IMR-90 (cell line): ENCODE measurements around the gene KIF3B. TPM values are rescaled to one million over a fixed set of nuclear protein-coding genes. Genes with fewer than 3 reads are reported as not detected.

Source experiments
- ATAC-seq: fragments of 200-7000 bp; cut with Tn5 transposase; 2 replicates; pipeline ENCODE4 v1.9.1; 2020; ENCODE audit warnings: low read depth, mild to moderate bottlenecking, moderate library complexity
- BruUV-seq: library from RNA; stranded (reverse); fragments of 400-500 nt; replicated peaks from 2 replicates; lab custom pipeline; 2021; lab: Mats Ljungman, UMichigan
- CTCF ChIA-PET: fragments of 300-600 bp; formaldehyde crosslinking; extraction: SDS; loops from one replicate; lab custom pipeline; 2021; ENCODE audit warnings: antibody characterized with exemption; lab: Yijun Ruan, JAX
- POLR2A ChIA-PET: fragments of 300-600 bp; sonication (Branson Sonifier 250); formaldehyde crosslinking; loops from one replicate; lab custom pipeline; 2022; ENCODE audit warnings: antibody characterized with exemption; ENCODE audit not compliant: unreplicated experiment; lab: Charles Lee
- DNase-seq: peaks from one replicate; pipeline ENCODE4 v3.0.0; 2013
- H2AFZ ChIP-seq: replicated peaks from 2 replicates; pipeline ENCODE3; 2013; ENCODE audit warnings: low read length, mild to moderate bottlenecking; ENCODE audit not compliant: poor library complexity
- H2AK5ac ChIP-seq: 2 replicates; pipeline ENCODE4 v1.6.1; 2013; ENCODE audit warnings: low read depth, low read length, inconsistent platforms
- H2AK9ac ChIP-seq: replicated peaks from 2 replicates; pipeline ENCODE3; 2013; ENCODE audit warnings: mild to moderate bottlenecking, low read depth, low read length, moderate library complexity; ENCODE audit not compliant: poor library complexity
- H2BK120ac ChIP-seq: 2 replicates; pipeline ENCODE4 v1.6.1; 2013; ENCODE audit warnings: low read depth, low read length, inconsistent platforms
- H2BK15ac ChIP-seq: 3 replicates; pipeline ENCODE4 v1.6.1; 2013; ENCODE audit warnings: low read depth, low read length, inconsistent platforms
- H2BK20ac ChIP-seq: 2 replicates; pipeline ENCODE4 v1.6.1; 2013; ENCODE audit warnings: low read depth, mild to moderate bottlenecking, inconsistent platforms, low read length, moderate library complexity
- H2BK5ac ChIP-seq: 2 replicates; pipeline ENCODE4 v1.6.1; 2013; ENCODE audit warnings: mild to moderate bottlenecking, low read depth, low read length, inconsistent platforms; ENCODE audit not compliant: poor library complexity, severe bottlenecking
- H3K14ac ChIP-seq: replicated peaks from 2 replicates; pipeline ENCODE4 v1.6.1; 2013; ENCODE audit warnings: low read depth, low read length, inconsistent platforms
- H3K18ac ChIP-seq: 2 replicates; pipeline ENCODE4 v1.6.1; 2013; ENCODE audit warnings: low read depth, low read length, control low read depth
- H3K23ac ChIP-seq: 2 replicates; pipeline ENCODE4 v1.6.1; 2013; ENCODE audit warnings: low read depth, low read length, inconsistent platforms
- H3K27ac ChIP-seq: 2 replicates; pipeline ENCODE4 v1.5.1; 2013; ENCODE audit warnings: mild to moderate bottlenecking, control low read depth, low read length; ENCODE audit not compliant: insufficient read depth
- H3K27me3 ChIP-seq: 2 replicates; pipeline ENCODE4 v1.6.1; 2013; ENCODE audit warnings: low read length; ENCODE audit not compliant: control insufficient read depth, insufficient read depth
- H3K36me3 ChIP-seq: 2 replicates; pipeline ENCODE4 v1.6.1; 2013; ENCODE audit warnings: low read length, mixed read lengths; ENCODE audit not compliant: control insufficient read depth, insufficient read depth
- H3K4ac ChIP-seq: 2 replicates; pipeline ENCODE4 v1.6.1; 2013; ENCODE audit warnings: low read depth, low read length, inconsistent platforms
- H3K4me1 ChIP-seq: 2 replicates; pipeline ENCODE4 v1.6.1; 2013; ENCODE audit warnings: low read length, mixed read lengths; ENCODE audit not compliant: control insufficient read depth, insufficient read depth
- H3K4me2 ChIP-seq: 2 replicates; pipeline ENCODE4 v1.6.1; 2013; ENCODE audit warnings: low read depth, mild to moderate bottlenecking, control low read depth, low read length, moderate library complexity
- H3K4me3 ChIP-seq: 2 replicates; pipeline ENCODE4 v1.5.1; 2013; ENCODE audit warnings: low read depth, mild to moderate bottlenecking, control low read depth, low read length, moderate library complexity; ENCODE audit not compliant: insufficient read depth
- H3K56ac ChIP-seq: 2 replicates; pipeline ENCODE4 v1.6.1; 2013; ENCODE audit warnings: low read length, inconsistent platforms; ENCODE audit not compliant: insufficient read depth; ENCODE audit errors: extremely low read depth
- H3K79me1 ChIP-seq, 2 experiments: 2 replicates each; pipeline ENCODE4 v1.6.1; 2013; ENCODE audit warnings: low read length in 2 of 2, inconsistent platforms in 1 of 2, low read depth in 1 of 2
- H3K9ac ChIP-seq: 2 replicates; pipeline ENCODE4 v1.6.1; 2013; ENCODE audit warnings: low read depth, low read length, control low read depth
- H3K9me1 ChIP-seq: 2 replicates; pipeline ENCODE4 v1.6.1; 2013; ENCODE audit warnings: low read length, inconsistent platforms; ENCODE audit not compliant: insufficient read depth
- H3K9me3 ChIP-seq: 2 replicates; pipeline ENCODE4 v1.6.1; 2013; ENCODE audit warnings: low read length; ENCODE audit not compliant: control insufficient read depth, insufficient read depth
- H4K20me1 ChIP-seq: 2 replicates; pipeline ENCODE4 v1.6.1; 2013; ENCODE audit warnings: low read length, inconsistent platforms; ENCODE audit not compliant: insufficient read depth
- H4K5ac ChIP-seq: 2 replicates; pipeline ENCODE4 v1.6.1; 2013; ENCODE audit warnings: mild to moderate bottlenecking, low read depth, low read length, control low read depth
- H4K8ac ChIP-seq, 2 experiments: 2 replicates each; pipeline ENCODE4 v1.6.1; 2013; ENCODE audit warnings: low read depth in 2 of 2, low read length in 2 of 2, control low read depth in 1 of 2, inconsistent platforms in 1 of 2
- H4K91ac ChIP-seq: 2 replicates; pipeline ENCODE4 v1.6.1; 2013; ENCODE audit warnings: low read depth, low read length, inconsistent platforms; ENCODE audit not compliant: insufficient read depth
- BHLHE40 ChIP-seq: fragments of 150-350 bp; IDR thresholded peaks from 2 replicates; pipeline ENCODE4 v1.6.1; 2016; ENCODE audit warnings: mild to moderate bottlenecking, low read depth, low read length
- CEBPB ChIP-seq: IDR thresholded peaks from 2 replicates; pipeline ENCODE4 v1.6.1; 2012; ENCODE audit warnings: low read depth, low read length, improper control_type of control experiment
- FOS ChIP-seq: fragments of 150-350 bp; IDR thresholded peaks from 2 replicates; pipeline ENCODE4 v1.6.1; 2016; ENCODE audit warnings: low read depth, low read length
- MAFK ChIP-seq: IDR thresholded peaks from 2 replicates; pipeline ENCODE4 v1.6.1; 2012; ENCODE audit warnings: low read depth, low read length, improper control_type of control experiment
- MAZ ChIP-seq: IDR thresholded peaks from 2 replicates; pipeline ENCODE4 v1.6.1; 2012; ENCODE audit warnings: low read depth, mild to moderate bottlenecking, low read length, improper control_type of control experiment, moderate library complexity, borderline replicate concordance
- MXI1 ChIP-seq: IDR thresholded peaks from 2 replicates; pipeline ENCODE4 v1.6.1; 2012; ENCODE audit warnings: low read depth, mild to moderate bottlenecking, low read length, moderate library complexity, borderline replicate concordance
- NFE2L2 ChIP-seq: fragments of 150-350 bp; IDR thresholded peaks from 2 replicates; pipeline ENCODE4 v1.6.1; 2016; ENCODE audit warnings: low read depth, mild to moderate bottlenecking, low read length
- POLR2A ChIP-seq: IDR thresholded peaks from 2 replicates; pipeline ENCODE4 v1.6.1; 2012; ENCODE audit warnings: mild to moderate bottlenecking, low read depth, low read length
- RCOR1 ChIP-seq: IDR thresholded peaks from 2 replicates; pipeline ENCODE4 v1.6.1; 2012; ENCODE audit warnings: mild to moderate bottlenecking, low read length, improper control_type of control experiment; ENCODE audit not compliant: insufficient replicate concordance
- RFX5 ChIP-seq: IDR thresholded peaks from 2 replicates; pipeline ENCODE4 v1.8.0; 2012; ENCODE audit warnings: low read depth, mild to moderate bottlenecking, low read length, moderate library complexity
- SMC3 ChIP-seq: fragments of 150-350 bp; IDR thresholded peaks from 2 replicates; pipeline ENCODE4 v1.6.1; 2016; ENCODE audit warnings: low read depth, mild to moderate bottlenecking, antibody characterized with exemption, low read length, moderate library complexity
- WGBS, 2 experiments: methylation state at CpG; one replicate each; pipeline versions ENCODE4 v1.1.5 to v1.1.7; 2013; ENCODE audit warnings: missing lambda C conversion rate in 2 of 2; ENCODE audit not compliant: insufficient read length in 1 of 2; ENCODE audit errors: extremely low coverage in 2 of 2; 5-methylcytosine and 5-hydroxymethylcytosine counted together
- dilution Hi-C: fragments of 300-500 bp; cut with HindIII; formaldehyde crosslinking; loops from one replicate; pipeline ENCODE4 v1.14.3; 2018; ENCODE audit warnings: low sequenced_read_pairs; ENCODE audit not compliant: unreplicated experiment
- in situ Hi-C: fragments of 300-500 bp; cut with MboI; formaldehyde crosslinking; loops from 3 replicates; pipeline ENCODE4 v1.14.3; 2019; ENCODE audit warnings: low sequenced_read_pairs, inconsistent platforms, mixed read lengths
- intact Hi-C: fragments of 100-400 bp; cut with micrococcal nuclease; formaldehyde crosslinking; loops from 2 replicates; pipeline ENCODE4 v1.10.0; 2022
- polyA plus RNA-seq, 3 experiments: library from polyadenylated mRNA; depleted of rRNA; stranded (reverse); fragments of >200 nt; gene quantifications; 2 replicates each; pipeline ENCODE4 v1.2.3, GENCODE V29; 2012; ENCODE audit warnings: low replicate concordance in 1 of 3
- total RNA-seq: library from RNA; depleted of rRNA; stranded (reverse); fragments of >200 nt; gene quantifications from 2 replicates; pipeline ENCODE4 v1.2.3, GENCODE V29; 2012
- TF ChIP-seq, protein P1 (sequence below): conservative IDR thresholded peaks from 2 replicates; pipeline ENCODE4 v1.5.1; 2012; ENCODE audit warnings: mild to moderate bottlenecking, low read depth, low read length, improper control_type of control experiment

Gene KIF3B
- total and polyA plus RNA-seq, 2 of the 4 experiments (the other 2 are of a cell fraction): 17.1 to 28.1 TPM

DNA sequence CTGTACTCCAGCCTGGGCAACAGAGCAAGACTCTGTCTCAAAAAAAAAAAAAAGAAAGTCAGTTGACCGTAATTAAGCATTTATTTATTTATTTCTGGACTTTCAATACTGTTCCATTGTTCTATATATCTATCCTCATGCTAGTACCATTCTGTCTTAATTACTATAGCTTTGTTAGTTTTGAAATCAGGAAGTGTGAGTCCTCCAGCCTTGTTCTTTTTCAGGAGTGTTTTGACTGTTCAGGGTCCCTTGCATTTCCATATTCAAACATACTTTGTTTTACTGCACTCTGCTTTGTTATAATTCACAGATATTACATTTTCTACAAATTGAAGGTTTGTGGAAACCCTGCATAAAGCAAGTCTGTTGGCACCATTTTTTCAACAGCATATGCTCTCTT is 43.9 kb downstream of the KIF3B start:
- BruUV-seq: no TSS peak
- Histone ChIP-seq H4K8ac (no peak overlapping the region), H3K9me3 (no peaks in the 10 kb centered on the region), H4K20me1 (peaks cover 9% of the 10 kb centered on the region), H2AK5ac (no peak overlapping the region), H2BK20ac (no peak overlapping the region), H3K14ac (no peak overlapping the region), H2AFZ (no peak overlapping the region), H4K91ac (no peak overlapping the region), H2AK9ac (no peak overlapping the region), H4K5ac (no peak overlapping the region), H3K4me1 (peaks cover 9% of the 10 kb centered on the region), H2BK5ac (no peak overlapping the region), H3K36me3 (peaks cover 15% of the 10 kb centered on the region), H3K4me3 (no peak overlapping the region), H3K4ac (no peak overlapping the region), H2BK120ac (no peak overlapping the region), H3K27ac (no peak overlapping the region), H3K79me1 (peaks cover 5 to 11% of the 10 kb centered on the region in 2 experiments; a peak in 2 of 4 replicates), H3K27me3 (no peaks in the 10 kb centered on the region), H3K9me1 (peaks cover 4% of the 10 kb centered on the region; the same call in 1 of the 2 replicates), H2BK15ac (no peak overlapping the region), H3K56ac (no peak overlapping the region), H3K9ac (no peak overlapping the region), H3K23ac (no peak overlapping the region), H3K18ac (no peak overlapping the region), H3K4me2 (no peak overlapping the region)
- ChIA-PET CTCF (no interaction called here), POLR2A (no interaction called here)
- no CpG with 5 or more reads among the region's 1 CpG for WGBS, 2 experiments
- ATAC-seq: no peak
- intact Hi-C loops: no loop called here
- dilution Hi-C loops: no loop called here
- no peak for TF ChIP-seq POLR2A
- TF ChIP-seq MAZ: no peak
- TF ChIP-seq MXI1: no peak
- TF ChIP-seq SMC3: no peak
- TF ChIP-seq FOS: no peak
- TF ChIP-seq MAFK: no peak
- no peak for TF ChIP-seq CEBPB
- TF ChIP-seq RFX5: no peak
- no peak for TF ChIP-seq NFE2L2
- TF ChIP-seq RCOR1: no peak
- TF ChIP-seq BHLHE40: no peak
- TF ChIP-seq, protein P1, sequence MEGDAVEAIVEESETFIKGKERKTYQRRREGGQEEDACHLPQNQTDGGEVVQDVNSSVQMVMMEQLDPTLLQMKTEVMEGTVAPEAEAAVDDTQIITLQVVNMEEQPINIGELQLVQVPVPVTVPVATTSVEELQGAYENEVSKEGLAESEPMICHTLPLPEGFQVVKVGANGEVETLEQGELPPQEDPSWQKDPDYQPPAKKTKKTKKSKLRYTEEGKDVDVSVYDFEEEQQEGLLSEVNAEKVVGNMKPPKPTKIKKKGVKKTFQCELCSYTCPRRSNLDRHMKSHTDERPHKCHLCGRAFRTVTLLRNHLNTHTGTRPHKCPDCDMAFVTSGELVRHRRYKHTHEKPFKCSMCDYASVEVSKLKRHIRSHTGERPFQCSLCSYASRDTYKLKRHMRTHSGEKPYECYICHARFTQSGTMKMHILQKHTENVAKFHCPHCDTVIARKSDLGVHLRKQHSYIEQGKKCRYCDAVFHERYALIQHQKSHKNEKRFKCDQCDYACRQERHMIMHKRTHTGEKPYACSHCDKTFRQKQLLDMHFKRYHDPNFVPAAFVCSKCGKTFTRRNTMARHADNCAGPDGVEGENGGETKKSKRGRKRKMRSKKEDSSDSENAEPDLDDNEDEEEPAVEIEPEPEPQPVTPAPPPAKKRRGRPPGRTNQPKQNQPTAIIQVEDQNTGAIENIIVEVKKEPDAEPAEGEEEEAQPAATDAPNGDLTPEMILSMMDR: no peak
- in situ Hi-C loops: no loop called here
- DNase-seq: no peak
